Stimulated activated naive CD4-positive, alpha-beta T cell treated with Interleukin-2 at 50 U/mL for 16 hours (primary cell): Measurements from ENCODE around the gene EFNB3.

ENCODE experiments used
- DNase-seq: peaks from one replicate; lab custom pipeline; 2025; lab: John Stamatoyannopoulos, UW

EFNB3 gene

GRCh38 chr17:7717756-7718350 is 12.9 kb downstream of the EFNB3 start:
- no peak for DNase-seq

- no peak for DNase-seq
These were observed 14.7 kb downstream of the EFNB3 start for GRCh38 chr17:7719661-7720060.

GRCh38 chr17:7720125-7720524 is 15.1 kb downstream of the EFNB3 start:
- no peak for DNase-seq

GRCh38 chr17:7721612-7722011 is 16.6 kb downstream of the EFNB3 start:
- no peak for DNase-seq

- no peak for DNase-seq
These were observed 22.9 kb downstream of the EFNB3 start for GRCh38 chr17:7727886-7728285.

GRCh38 chr17:7729816-7730215 is 24.8 kb downstream of the EFNB3 start:
- DNase-seq: no peak

GRCh38 chr17:7732981-7733539 is 28.1 kb downstream of the EFNB3 start:
- no peak for DNase-seq

- DNase-seq: no peak
These were observed 32.6 kb downstream of the EFNB3 start for GRCh38 chr17:7737601-7738000.

- DNase-seq: no peak
These were observed 34.7 kb downstream of the EFNB3 start for GRCh38 chr17:7739746-7740145.

- no peak for DNase-seq
These were observed 35.5 kb downstream of the EFNB3 start for GRCh38 chr17:7740481-7741001.

- no peak for DNase-seq
These were observed 37.7 kb downstream of the EFNB3 start for GRCh38 chr17:7742729-7743128.

GRCh38 chr17:7744416-7744815 is 39.4 kb downstream of the EFNB3 start:
- DNase-seq: no peak

- DNase-seq: no peak
These were observed 40.9 kb downstream of the EFNB3 start for GRCh38 chr17:7745748-7746470.

GRCh38 chr17:7747635-7748071 is 42.7 kb downstream of the EFNB3 start:
- no peak for DNase-seq

GRCh38 chr17:7748076-7748775 is 43.2 kb downstream of the EFNB3 start:
- no peak for DNase-seq

- DNase-seq: no peak
These were observed 45.4 kb downstream of the EFNB3 start for GRCh38 chr17:7750321-7750821.

- no peak for DNase-seq
These were observed 49.7 kb downstream of the EFNB3 start for GRCh38 chr17:7754656-7755055.

GRCh38 chr17:7755095-7755890 is 50.3 kb downstream of the EFNB3 start:
- no peak for DNase-seq

- no peak for DNase-seq
These were observed 52.0 kb downstream of the EFNB3 start for GRCh38 chr17:7756968-7757367.
